HepG2 (cell line): Measurements from ENCODE around the gene HAPLN2. TPM values are rescaled to one million over a fixed set of nuclear protein-coding genes. Genes with fewer than 3 reads are reported as not detected.

Experiments
- ATAC-seq: fragments of 200-7000 bp; cut with Tn5 transposase; 3 replicates; pipeline ENCODE4 v1.9.1; 2020; ENCODE audit warnings: mild to moderate bottlenecking, moderate library complexity
- BruUV-seq: library from RNA; stranded (reverse); fragments of 400-500 nt; replicated peaks from 2 replicates; lab custom pipeline; 2021; lab: Mats Ljungman, UMichigan
- CTCF ChIA-PET: fragments of 300-600 bp; formaldehyde crosslinking; extraction: SDS; loops from one replicate; lab custom pipeline; 2021; ENCODE audit warnings: low total read pairs, inconsistent platforms, low intra/inter-chr PET ratio; lab: Yijun Ruan, JAX
- POLR2A ChIA-PET: fragments of 350-600 bp; sonication (Branson Sonifier 250); formaldehyde crosslinking; loops from one replicate; lab custom pipeline; 2020; ENCODE audit warnings: antibody characterized with exemption, inconsistent platforms; lab: Yijun Ruan, JAX
- DNase-seq: peaks from one replicate; pipeline ENCODE4 v3.0.0-alpha.2; 2015; ENCODE audit warnings: low spot score
- FAIRE-seq: peaks from 3 replicates; lab custom pipeline; 2011; peaks lifted over from hg19 to GRCh38; lab: Jason Lieb, UNC
- H2AFZ ChIP-seq: one replicate; pipeline ENCODE4 v1.6.1; 2011; ENCODE audit warnings: low read length, inconsistent platforms
- H3K27ac ChIP-seq: fragments of 300-600 bp; 3 replicates; pipeline ENCODE4 v1.8.0; 2011; ENCODE audit warnings: mixed run types, mild to moderate bottlenecking, mixed read lengths, low read length, inconsistent platforms; ENCODE audit not compliant: insufficient read depth; ENCODE audit errors: extremely low read length
- H3K27me3 ChIP-seq, 2 experiments: fragments of 200-600 bp in 1 of 2; 2 replicates in 1 of 2; 3 replicates in 1 of 2; pipeline versions ENCODE4 v1.6.0 to v1.8.0; 2011; ENCODE audit warnings: low read length in 2 of 2, mild to moderate bottlenecking in 2 of 2, moderate library complexity in 2 of 2, inconsistent platforms in 1 of 2; ENCODE audit not compliant: insufficient read depth in 2 of 2, control insufficient read depth in 1 of 2
- H3K36me3 ChIP-seq, 2 experiments: fragments of 200-600 bp in 1 of 2; replicated peaks in 1 of 2; 2 replicates in 1 of 2; 3 replicates in 1 of 2; pipeline versions ENCODE4 v1.5.1 to v1.8.0; 2011; ENCODE audit warnings: low read length in 2 of 2, inconsistent platforms in 1 of 2; ENCODE audit not compliant: insufficient read depth in 2 of 2, control insufficient read depth in 1 of 2
- H3K4me1 ChIP-seq: 2 replicates; pipeline ENCODE4 v1.5.1; 2012; ENCODE audit warnings: low read length, inconsistent platforms; ENCODE audit not compliant: insufficient read depth
- H3K4me2 ChIP-seq: 2 replicates; pipeline ENCODE4 v1.6.0; 2011; ENCODE audit warnings: low read depth, low read length, inconsistent platforms
- H3K4me3 ChIP-seq, 3 experiments: fragments of 200-600 bp in 1 of 3; sonication (generic), shearing (Covaris generic) in 1 of 3; replicated peaks in 1 of 3; 2 replicates each; pipeline ENCODE4 v1.5.1; 2011 to 2016; ENCODE audit warnings: low read length in 3 of 3, inconsistent platforms in 2 of 3, low read depth in 2 of 3, mild to moderate bottlenecking in 2 of 3, control low read depth in 1 of 3, mixed read lengths in 1 of 3; ENCODE audit not compliant: insufficient read depth in 1 of 3
- H3K79me2 ChIP-seq: one replicate; pipeline ENCODE4 v1.6.1; 2011; ENCODE audit warnings: low read length, inconsistent platforms; ENCODE audit not compliant: insufficient read depth
- H3K9ac ChIP-seq: 2 replicates; pipeline ENCODE4 v1.6.0; 2011; ENCODE audit warnings: mild to moderate bottlenecking, low read depth, low read length, inconsistent platforms; ENCODE audit not compliant: insufficient read depth
- H3K9me3 ChIP-seq: 2 replicates; pipeline ENCODE4 v1.5.1; 2012; ENCODE audit warnings: mild to moderate bottlenecking, low read length
- H4K20me1 ChIP-seq: 2 replicates; pipeline ENCODE4 v1.6.0; 2011; ENCODE audit warnings: inconsistent platforms, mild to moderate bottlenecking, low read length, moderate library complexity; ENCODE audit not compliant: insufficient read depth
- CBX1 ChIP-seq: IDR thresholded peaks from one replicate; pipeline ENCODE4 v1.6.1; 2016; ENCODE audit warnings: antibody characterized with exemption, low read depth
- CCDC6 ChIP-seq: sonication (generic); formaldehyde crosslinking; IDR thresholded peaks from 2 replicates; pipeline ENCODE4 v1.8.1; 2022; ENCODE audit warnings: mild to moderate bottlenecking, missing genetic modification reagents, moderate library complexity
- E2F1 ChIP-seq: sonication (generic); formaldehyde crosslinking; IDR thresholded peaks from 2 replicates; pipeline ENCODE4 v1.5.0; 2020; ENCODE audit warnings: missing genetic modification reagents
- FOXA3 ChIP-seq: IDR thresholded peaks from 2 replicates; pipeline ENCODE4 v1.6.1; 2016; ENCODE audit warnings: missing genetic modification reagents, missing compliant biosample characterization
- MXI1 ChIP-seq: IDR thresholded peaks from 3 replicates; pipeline ENCODE4 v1.6.1; 2012; ENCODE audit warnings: low read depth, low read length, inconsistent platforms, borderline replicate concordance
- NFE2L1 ChIP-seq: sonication (generic); formaldehyde crosslinking; IDR thresholded peaks from 2 replicates; pipeline ENCODE4 v1.4.0; 2020; ENCODE audit warnings: missing genetic modification reagents, mild to moderate bottlenecking, borderline replicate concordance
- PRPF4 ChIP-seq: fragments of 200-400 bp; formaldehyde crosslinking; IDR thresholded peaks from 2 replicates; pipeline ENCODE4 v1.6.1; 2016; ENCODE audit warnings: low read length, low read depth; ENCODE audit not compliant: poor library complexity, severe bottlenecking
- SRSF1 ChIP-seq: fragments of 200-400 bp; formaldehyde crosslinking; optimal IDR thresholded peaks from 2 replicates; pipeline ENCODE3; 2017; ENCODE audit warnings: mild to moderate bottlenecking, low read depth, low read length, moderate library complexity
- ZNF24 ChIP-seq: fragments of 450-650 bp; IDR thresholded peaks from 2 replicates; pipeline ENCODE4 v1.6.1; 2017; ENCODE audit warnings: antibody characterized with exemption, mild to moderate bottlenecking
- ZNF280B ChIP-seq: sonication (generic); formaldehyde crosslinking; IDR thresholded peaks from 2 replicates; pipeline ENCODE4 v1.5.0; 2020; ENCODE audit warnings: missing genetic modification reagents, mild to moderate bottlenecking, borderline replicate concordance
- ZNF337 ChIP-seq: sonication (generic); formaldehyde crosslinking; IDR thresholded peaks from 2 replicates; pipeline ENCODE4 v1.5.1; 2020; ENCODE audit warnings: missing genetic modification reagents, low read depth, mild to moderate bottlenecking, borderline replicate concordance
- ZNF615 ChIP-seq: sonication (generic); formaldehyde crosslinking; IDR thresholded peaks from 2 replicates; pipeline ENCODE4 v1.5.0; 2020; ENCODE audit warnings: mild to moderate bottlenecking, missing genetic modification reagents, borderline replicate concordance
- ZNF770 ChIP-seq: sonication (generic); formaldehyde crosslinking; IDR thresholded peaks from 2 replicates; pipeline ENCODE4 v1.5.0; 2020; ENCODE audit warnings: mild to moderate bottlenecking, missing genetic modification reagents
- ZNF775 ChIP-seq: sonication (generic); formaldehyde crosslinking; IDR thresholded peaks from 2 replicates; pipeline ENCODE4 v1.4.0; 2020; ENCODE audit warnings: missing genetic modification reagents, mild to moderate bottlenecking, moderate library complexity, borderline replicate concordance
- WGBS: methylation state at CpG from one replicate; pipeline ENCODE4 v1.1.6; 2017; ENCODE audit warnings: low lambda C conversion rate; 5-methylcytosine and 5-hydroxymethylcytosine counted together
- in situ Hi-C: cut with HindIII; loops from 2 replicates; pipeline ENCODE4 v1.10.0; 2017; ENCODE audit warnings: low pct_unique_long_range_greater_than_20kb; ENCODE audit not compliant: extremely low pct_ligation_motif_present
- intact Hi-C: fragments of 100-400 bp; cut with micrococcal nuclease; formaldehyde crosslinking; loops from one replicate; pipeline ENCODE4 v1.10.0; 2022; ENCODE audit not compliant: unreplicated experiment
- polyA plus RNA-seq, 8 experiments: library from polyadenylated mRNA; depleted of rRNA in 3 of 8; stranded (reverse) in 7 of 8; unstranded in 1 of 8; fragments of >200 nt; fragmentation: Illumina TruSeq in 4 of 8; extraction: Trizol in 4 of 8; gene quantifications; 2 replicates each; pipeline versions ENCODE4 v1.2.1 to v1.2.3, GENCODE V29; 2011 to 2016; ENCODE audit warnings: low read depth in 4 of 8, missing spikeins in 1 of 8, mixed read lengths in 1 of 8; ENCODE audit not compliant: insufficient read depth in 1 of 8
- total RNA-seq, 5 experiments: library from RNA; depleted of rRNA; stranded (reverse); fragments of >200 nt; fragmentation: Illumina TruSeq; extraction: Trizol; gene quantifications; 2 replicates each; pipeline ENCODE4 v1.2.3, GENCODE V29; 2016; ENCODE audit warnings: low read depth in 1 of 5

HAPLN2 gene
- total and polyA plus RNA-seq, 2 of the 13 experiments (the other 11 are each of a cell fraction or from before 2014, with no cell fraction given), result not detected

GRCh38 chr1:156574039-156574633 lies 45.1 kb upstream of the HAPLN2 start:
- in situ Hi-C loops (no loop called here), intact Hi-C loops (no loop called here)
- Histone ChIP-seq H3K79me2 (peaks cover 4% of the 10 kb centered on the region), H3K27me3 (peaks cover 0 to 12% of the 10 kb centered on the region in 2 experiments; a peak in 1 of 5 replicates), H2AFZ (no peak overlapping the region), H3K36me3 (peaks cover 0 to 2% of the 10 kb centered on the region in 2 experiments; a peak in 1 of 5 replicates), H4K20me1 (no peaks in the 10 kb centered on the region), H3K27ac (no peak overlapping the region), H3K4me1 (peaks cover 24% of the 10 kb centered on the region), H3K4me3 (no peak overlapping the region), H3K4me2 (no peak overlapping the region), H3K9me3 (no peaks in the 10 kb centered on the region), H3K9ac (no peak overlapping the region)
- ChIA-PET CTCF (no interaction called here), POLR2A (no interaction called here)
- TF ChIP-seq FOXA3 (CRISPR knock-in tag) (no peak), ZNF337 (CRISPR knock-in tag) (no peak), CCDC6 (CRISPR knock-in tag) (no peak), ZNF775 (no peak), PRPF4 (no peak), ZNF24 (no peak), ZNF615 (CRISPR knock-in tag) (no peak)
- no TSS peak for BruUV-seq
- WGBS, result 22% methylated on average over 1 of the region's 2 CpGs
- ATAC-seq, result no peak
- no peak for FAIRE-seq
- no peak for DNase-seq

- 41% methylated on average over 3 of the region's 3 CpGs for WGBS
- in situ Hi-C loops, result no loop called here
- TF ChIP-seq ZNF770 (CRISPR knock-in tag) (no peak), SRSF1 (no peak), MXI1 (no peak), ZNF280B (CRISPR knock-in tag) (no peak), NFE2L1 (CRISPR knock-in tag) (no peak), E2F1 (CRISPR knock-in tag) (no peak), CBX1 (no peak)
Measured at GRCh38 chr1:156577550-156577949, 41.7 kb upstream of the HAPLN2 start.

More at GRCh38 chr1:156577550-156577949, 41.7 kb upstream of the HAPLN2 start:
- DNase-seq (no peak), FAIRE-seq (no peak), ATAC-seq (no peak)
- H3K79me2 ChIP-seq, result no peaks in the 10 kb centered on the region
- peaks cover 6 to 41% of the 10 kb centered on the region in 2 experiments; a peak in 4 of 5 replicates for H3K27me3 ChIP-seq
- no peak overlapping the region for H3K27ac ChIP-seq
- ChIA-PET POLR2A (no interaction called here), CTCF (no interaction called here)
- H3K9me3 ChIP-seq, result no peaks in the 10 kb centered on the region
- H3K4me3 ChIP-seq, result no peak overlapping the region
- no peaks in the 10 kb centered on the region for H4K20me1 ChIP-seq
- no peak overlapping the region for H2AFZ ChIP-seq
- BruUV-seq, result no TSS peak
- no peak overlapping the region for H3K4me2 ChIP-seq
- no peak overlapping the region for H3K9ac ChIP-seq
- H3K36me3 ChIP-seq, result no peaks in the 10 kb centered on the region
- intact Hi-C loops, result no loop called here
- peaks cover 20% of the 10 kb centered on the region for H3K4me1 ChIP-seq
